Subcutaneous abdominal adipose tissue (tissue), 5 donors: ENCODE data around the gene TMEM187.

Experiments used
- H3K27ac ChIP-seq: one replicate; pipeline ENCODE4 v1.7.0; 2013; ENCODE audit warnings: low read depth, mild to moderate bottlenecking, inconsistent platforms, low read length, moderate library complexity
- H3K27me3 ChIP-seq, 5 donors: one replicate each; pipeline ENCODE4 v1.7.0; 2013; ENCODE audit warnings: low read length in 5 of 5, inconsistent platforms in 1 of 5; ENCODE audit not compliant: control insufficient read depth in 5 of 5, insufficient read depth in 4 of 5
- H3K36me3 ChIP-seq, 5 donors: one replicate each; pipeline ENCODE4 v1.7.0; 2013; ENCODE audit warnings: low read length in 5 of 5; ENCODE audit not compliant: control insufficient read depth in 5 of 5, insufficient read depth in 5 of 5
- H3K4me1 ChIP-seq, 5 donors: one replicate each; pipeline ENCODE4 v1.7.0; 2013; ENCODE audit warnings: low read length in 5 of 5, mild to moderate bottlenecking in 3 of 5, moderate library complexity in 1 of 5; ENCODE audit not compliant: control insufficient read depth in 5 of 5, insufficient read depth in 5 of 5
- H3K4me3 ChIP-seq, 5 donors: one replicate each; pipeline ENCODE4 v1.7.0; 2013; ENCODE audit warnings: low read length in 5 of 5, low read depth in 1 of 5
- H3K9ac ChIP-seq, 5 donors: one replicate each; pipeline ENCODE4 v1.7.0; 2013; ENCODE audit warnings: low read length in 5 of 5, mild to moderate bottlenecking in 4 of 5, moderate library complexity in 3 of 5
- H3K9me3 ChIP-seq, 5 donors: one replicate each; pipeline ENCODE4 v1.7.0; 2013; ENCODE audit warnings: low read length in 5 of 5; ENCODE audit not compliant: control insufficient read depth in 5 of 5
- donor health status: healthy.
- donor health status: healthy.
- donor health status: healthy.
- donor health status: healthy.
- donor health status: healthy.

The TMEM187 gene

DNA sequence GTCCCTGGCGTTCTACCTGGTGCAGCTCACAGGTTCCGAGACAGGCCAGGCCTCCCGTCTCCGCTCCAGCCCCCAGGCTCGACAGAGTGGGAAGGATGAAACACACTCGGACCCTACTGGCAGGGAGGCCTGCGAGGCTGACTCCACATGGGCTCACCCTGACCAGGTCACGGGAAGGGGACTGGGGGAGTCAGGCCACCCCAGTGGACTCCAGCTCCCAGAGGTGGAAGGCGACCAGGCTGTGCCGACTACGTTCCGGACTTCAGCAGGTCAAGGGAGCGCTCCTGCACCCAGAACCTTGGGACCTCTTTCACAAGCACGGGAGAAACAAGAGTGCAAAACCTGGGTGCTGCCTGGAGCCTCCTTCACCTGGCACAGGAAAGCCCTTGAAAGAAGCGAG lies 51.7 kb downstream of the TMEM187 start:
- H3K36me3 ChIP-seq: peaks cover 0 to 18% (median 6%) of the 10 kb centered on the region in 5 donors
- peaks cover 4 to 26% (median 17%) of the 10 kb centered on the region in 5 donors for H3K27me3 ChIP-seq
- no peak overlapping the region for H3K27ac ChIP-seq
- peaks cover 2 to 23% (median 13%) of the 10 kb centered on the region in 5 donors for H3K4me1 ChIP-seq
- H3K9me3 ChIP-seq: no peaks in the 10 kb centered on the region
- H3K9ac ChIP-seq: no peak overlapping the region
- no peak overlapping the region for H3K4me3 ChIP-seq

DNA sequence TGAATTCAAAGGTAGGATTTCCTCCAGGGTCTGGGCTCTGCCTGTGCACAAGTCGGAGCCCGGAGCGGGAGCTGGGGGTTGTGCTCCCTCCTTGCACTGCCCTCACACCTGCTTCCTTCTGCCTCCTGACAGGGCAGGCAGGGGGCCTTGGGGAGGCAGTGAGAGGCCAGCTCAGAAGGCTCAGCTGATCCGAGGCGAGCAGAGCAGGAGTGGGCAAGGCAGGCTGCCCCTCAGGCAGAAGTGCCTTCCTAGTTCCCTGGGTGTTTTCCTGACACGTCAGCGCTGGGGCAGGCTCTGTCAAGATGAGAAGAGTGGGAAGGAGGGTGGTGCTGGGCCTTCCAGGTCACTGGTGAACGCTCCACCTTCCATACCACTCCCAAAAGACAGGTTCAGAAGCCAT lies 52.7 kb downstream of the TMEM187 start:
- Histone ChIP-seq H3K9ac (no peak overlapping the region), H3K4me3 (no peak overlapping the region), H3K4me1 (peaks cover 1 to 23% (median 12%) of the 10 kb centered on the region in 5 donors), H3K9me3 (no peaks in the 10 kb centered on the region), H3K27ac (no peak overlapping the region), H3K36me3 (peaks cover 0 to 26% (median 14%) of the 10 kb centered on the region in 5 donors), H3K27me3 (peaks cover 4 to 30% (median 17%) of the 10 kb centered on the region in 5 donors)

DNA sequence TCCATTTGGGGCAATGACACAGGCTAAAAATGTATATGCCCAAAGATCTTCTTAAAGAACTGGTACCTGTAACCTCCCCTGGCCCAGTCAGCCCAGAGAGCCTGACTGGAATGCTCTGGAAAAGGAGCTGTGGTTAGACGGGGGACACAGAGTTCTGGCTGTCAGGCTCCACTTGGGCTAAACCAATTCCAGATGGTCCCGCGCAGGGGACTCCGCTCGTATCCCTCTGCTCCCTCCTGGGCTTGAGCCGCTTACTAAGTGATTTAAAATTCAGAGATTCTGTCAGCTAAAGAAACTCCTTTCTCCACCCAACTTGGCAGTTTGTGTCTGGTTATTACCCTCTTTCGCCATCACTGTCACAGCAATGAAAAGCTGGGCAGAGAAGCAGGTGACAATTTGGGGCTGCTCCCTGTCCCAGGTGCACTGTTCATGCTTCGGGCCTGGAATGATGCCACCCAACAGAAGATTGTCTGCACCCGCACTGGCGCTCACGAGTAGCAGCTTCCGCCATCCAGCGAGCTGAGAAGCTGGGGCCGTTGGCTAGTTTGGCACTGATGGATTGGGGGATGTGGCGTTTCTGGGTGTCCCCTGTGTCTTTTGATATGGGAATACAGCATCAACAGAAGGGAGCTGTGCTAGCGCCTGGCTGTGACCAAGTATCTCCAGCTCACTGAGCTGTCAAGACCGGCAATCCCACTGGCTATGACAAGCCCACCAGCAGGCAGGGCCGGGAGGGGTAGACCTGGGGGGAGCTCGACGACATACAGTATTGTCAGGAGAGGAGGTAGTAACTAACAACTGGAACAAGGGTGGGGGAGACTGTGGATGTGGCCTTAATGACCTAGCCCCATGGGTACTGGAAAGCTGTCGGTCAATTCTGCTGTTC lies 53.8 kb downstream of the TMEM187 start:
- H3K27me3 ChIP-seq: peaks cover 3 to 30% (median 10%) of the 10 kb centered on the region in 5 donors
- H3K4me1 ChIP-seq: peaks cover 0 to 11% (median 2%) of the 10 kb centered on the region in 5 donors
- H3K9me3 ChIP-seq: no peaks in the 10 kb centered on the region
- no peak overlapping the region for H3K9ac ChIP-seq
- H3K4me3 ChIP-seq: no peak overlapping the region
- H3K36me3 ChIP-seq: peaks cover 0 to 38% (median 22%) of the 10 kb centered on the region in 5 donors
- H3K27ac ChIP-seq: no peak overlapping the region

DNA sequence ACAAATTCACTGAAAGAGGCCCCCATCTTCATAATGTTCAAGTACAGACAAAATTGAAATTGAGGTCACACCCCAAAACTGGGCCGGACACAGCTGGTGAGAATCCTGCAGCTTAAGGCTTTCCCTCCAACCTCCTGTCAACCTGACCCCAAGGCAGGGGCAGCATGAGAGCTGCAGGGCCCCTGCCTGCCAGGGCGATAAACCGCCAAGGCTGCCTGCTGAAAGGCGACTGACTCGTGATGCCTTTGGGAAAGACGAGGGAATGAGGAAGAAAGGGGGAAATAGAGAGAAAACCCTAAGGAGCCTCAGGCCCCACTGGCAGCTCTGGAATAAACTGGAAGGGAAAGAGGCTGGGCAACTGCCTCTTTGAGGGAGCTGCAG lies 54.5 kb downstream of the TMEM187 start:
- Histone ChIP-seq H3K36me3 (peaks cover 0 to 44% (median 29%) of the 10 kb centered on the region in 5 donors), H3K4me1 (peaks cover 0 to 11% (median 2%) of the 10 kb centered on the region in 5 donors), H3K27me3 (peaks cover 3 to 30% (median 10%) of the 10 kb centered on the region in 5 donors), H3K9ac (no peak overlapping the region), H3K27ac (no peak overlapping the region), H3K9me3 (no peaks in the 10 kb centered on the region), H3K4me3 (no peak overlapping the region)

DNA sequence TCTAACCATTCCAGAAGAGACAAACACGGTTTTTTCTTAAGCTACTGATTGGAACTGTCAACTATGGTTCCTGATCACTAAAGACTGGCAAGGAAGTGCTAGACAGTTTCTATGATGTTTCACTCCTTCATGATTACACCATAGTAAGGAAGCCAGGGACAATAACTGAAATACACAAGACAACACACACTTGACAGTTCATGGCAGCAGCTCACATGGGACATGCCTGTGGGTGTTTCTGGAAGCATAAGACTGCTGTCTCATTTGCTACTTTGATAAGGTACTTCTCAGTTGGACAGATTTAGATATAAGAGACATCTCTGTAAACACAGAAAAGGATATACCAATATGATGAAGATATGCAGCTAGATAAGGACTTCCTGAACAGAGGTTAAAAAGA lies 55.4 kb downstream of the TMEM187 start:
- Histone ChIP-seq H3K36me3 (peaks cover 0 to 51% (median 35%) of the 10 kb centered on the region in 5 donors), H3K27ac (no peak overlapping the region), H3K27me3 (peaks cover 3 to 29% (median 10%) of the 10 kb centered on the region in 5 donors), H3K4me1 (peaks cover 0 to 11% (median 2%) of the 10 kb centered on the region in 5 donors), H3K9ac (no peak overlapping the region), H3K4me3 (no peak overlapping the region), H3K9me3 (no peaks in the 10 kb centered on the region)

DNA sequence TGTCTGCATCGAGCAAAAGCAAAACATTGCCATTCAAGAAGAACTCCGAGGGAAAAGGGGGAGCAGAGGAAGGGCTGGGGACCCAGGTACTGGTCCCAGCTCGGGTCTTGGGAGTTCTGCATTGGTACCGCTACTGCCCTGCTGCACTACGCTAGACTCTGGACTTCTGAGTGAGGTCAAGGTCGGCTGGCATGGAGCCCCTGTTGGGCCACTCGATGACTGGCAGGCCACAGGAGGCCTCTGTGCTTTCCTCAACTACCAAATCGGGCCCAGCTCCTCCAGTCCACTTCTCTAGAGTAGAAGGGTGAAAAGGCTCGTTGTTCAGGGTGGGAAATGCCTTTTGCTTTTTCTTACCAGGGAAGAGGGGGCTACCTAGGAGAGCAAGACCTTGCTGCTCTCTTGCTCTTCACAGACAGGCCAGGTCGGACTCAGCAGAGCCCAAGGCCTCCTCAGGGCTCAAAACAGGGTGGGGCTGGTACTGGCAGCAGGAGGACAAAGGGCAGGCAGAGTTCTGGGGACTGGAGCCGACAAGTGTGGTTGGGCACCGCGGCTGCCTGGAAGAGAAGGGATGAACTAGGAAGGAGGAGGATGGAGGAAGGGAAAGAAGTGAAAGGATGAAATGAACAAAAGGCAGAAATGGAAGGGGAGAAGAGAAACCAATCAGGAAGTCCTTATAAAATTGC lies 56.1 kb downstream of the TMEM187 start:
- no peak overlapping the region for H3K27ac ChIP-seq
- H3K9ac ChIP-seq: no peak overlapping the region
- H3K36me3 ChIP-seq: peaks cover 0 to 55% (median 35%) of the 10 kb centered on the region in 5 donors
- peaks cover 3 to 30% (median 10%) of the 10 kb centered on the region in 5 donors for H3K27me3 ChIP-seq
- no peaks in the 10 kb centered on the region for H3K9me3 ChIP-seq
- no peak overlapping the region for H3K4me3 ChIP-seq
- peaks cover 0 to 11% (median 2%) of the 10 kb centered on the region in 5 donors for H3K4me1 ChIP-seq

DNA sequence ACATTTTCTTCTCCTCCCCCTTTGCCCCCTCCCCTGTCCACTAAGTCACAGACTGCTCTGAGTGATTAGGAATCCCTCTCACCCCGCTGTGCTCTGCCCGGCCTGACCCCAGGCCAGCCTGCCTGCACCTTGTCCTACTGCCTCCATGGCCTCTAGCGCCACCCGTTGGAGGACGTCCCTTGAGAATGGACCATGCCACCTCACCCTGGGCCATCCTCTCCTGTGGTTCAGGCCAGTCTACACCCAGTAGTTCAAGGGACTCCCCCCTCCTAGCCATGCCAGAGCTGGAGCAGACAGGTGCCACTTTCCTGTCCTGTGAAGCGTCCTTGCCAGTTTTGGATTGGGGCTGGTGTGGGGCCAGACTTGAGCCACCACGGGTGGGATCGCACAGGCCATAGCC lies 56.9 kb downstream of the TMEM187 start:
- Histone ChIP-seq H3K27ac (no peak overlapping the region), H3K9ac (no peak overlapping the region)

DNA sequence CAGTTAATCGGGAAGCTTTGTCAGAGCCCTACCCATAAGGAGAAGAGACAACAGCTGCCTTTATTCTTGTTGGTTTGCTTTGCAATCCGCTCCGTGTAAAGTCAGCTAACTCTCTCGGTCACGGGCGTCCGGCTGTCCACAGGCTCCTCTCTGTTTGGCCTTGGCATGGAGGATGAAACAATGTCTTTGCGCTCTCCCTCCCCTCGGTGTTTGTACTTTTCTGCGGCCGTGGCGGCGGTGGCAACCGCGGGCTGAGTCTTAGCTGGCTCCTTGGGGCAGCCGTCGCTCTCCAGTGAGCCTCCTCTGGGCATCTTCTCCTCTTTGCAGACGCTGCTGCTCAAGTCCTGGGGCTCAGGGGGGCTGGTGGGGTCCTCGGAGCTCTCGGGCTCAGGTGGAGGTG lies 57.7 kb downstream of the TMEM187 start:
- no peak overlapping the region for H3K27ac ChIP-seq
- H3K36me3 ChIP-seq: peaks cover 0 to 58% (median 32%) of the 10 kb centered on the region in 5 donors
- peaks cover 0 to 11% (median 2%) of the 10 kb centered on the region in 5 donors for H3K4me1 ChIP-seq
- no peak overlapping the region for H3K4me3 ChIP-seq
- no peaks in the 10 kb centered on the region for H3K9me3 ChIP-seq
- no peak overlapping the region for H3K9ac ChIP-seq
- H3K27me3 ChIP-seq: peaks cover 4 to 23% (median 6%) of the 10 kb centered on the region in 5 donors

More for the DNA sequence above, 56.9 kb downstream of the TMEM187 start:
- Histone ChIP-seq H3K4me1 (peaks cover 0 to 11% (median 2%) of the 10 kb centered on the region in 5 donors), H3K9me3 (no peaks in the 10 kb centered on the region), H3K27me3 (peaks cover 4 to 26% (median 6%) of the 10 kb centered on the region in 5 donors), H3K4me3 (no peak overlapping the region), H3K36me3 (peaks cover 0 to 56% (median 35%) of the 10 kb centered on the region in 5 donors)

DNA sequence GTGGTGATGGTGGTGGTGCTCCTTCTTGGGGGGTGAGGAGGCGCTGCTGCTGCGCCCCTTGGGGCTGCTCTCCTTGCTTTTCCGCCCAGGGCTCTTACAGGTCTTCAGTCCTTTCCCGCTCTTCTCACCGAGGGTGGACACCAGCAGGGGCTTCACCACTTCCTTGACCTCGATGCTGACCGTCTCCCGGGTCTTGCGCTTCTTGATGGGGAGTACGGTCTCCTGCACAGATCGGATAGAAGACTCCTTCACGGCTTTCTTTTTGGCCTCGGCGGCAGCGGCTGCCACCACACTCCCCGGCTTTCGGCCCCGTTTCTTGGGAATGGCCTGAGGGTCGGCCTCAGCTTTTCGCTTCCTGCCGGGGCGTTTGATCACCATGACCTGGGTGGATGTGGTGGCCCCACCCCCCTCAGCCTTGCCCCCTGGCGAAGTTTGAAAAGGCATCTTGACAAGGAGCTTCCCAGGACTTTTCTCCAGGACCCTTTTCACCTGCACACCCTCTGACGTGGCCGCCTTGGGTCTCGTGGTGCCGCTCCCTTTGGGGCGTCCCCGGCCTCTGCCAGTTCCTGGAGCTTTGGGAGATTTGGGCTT lies 58.3 kb downstream of the TMEM187 start:
- Histone ChIP-seq H3K36me3 (peaks cover 0 to 58% (median 32%) of the 10 kb centered on the region in 5 donors), H3K9me3 (no peaks in the 10 kb centered on the region), H3K9ac (no peak overlapping the region), H3K4me3 (no peak overlapping the region), H3K27ac (no peak overlapping the region), H3K4me1 (peaks cover 0 to 11% (median 3%) of the 10 kb centered on the region in 5 donors), H3K27me3 (peaks cover 4 to 20% (median 6%) of the 10 kb centered on the region in 5 donors)
